ENCODE measurements around the gene CLCN1.

CLCN1 gene

DNA sequence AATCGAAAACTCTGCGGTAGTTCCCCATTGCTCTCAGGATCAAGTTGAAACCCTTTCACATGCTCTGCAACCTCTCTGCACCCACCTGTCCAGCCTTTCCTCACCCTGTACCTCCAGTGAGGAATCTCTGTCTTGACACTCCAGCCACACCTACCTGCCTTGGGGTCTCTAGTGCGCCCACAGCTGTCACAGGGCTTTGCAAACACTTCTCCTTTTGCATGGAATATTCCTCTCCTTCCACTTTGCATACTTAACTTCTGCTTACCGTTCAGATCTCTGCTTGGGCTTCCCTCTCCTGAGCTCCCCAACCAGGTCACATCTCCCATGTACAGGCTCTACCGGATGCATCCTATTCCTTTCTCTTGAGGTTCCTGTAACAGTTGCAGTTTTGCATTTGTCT is 58.6 kb downstream of the CLCN1 start:
- DNase-seq (ENCODE audit: low read depth), result no peak
- H3K4me3 ChIP-seq (ENCODE audit: control insufficient read depth, low read depth, low read length), result no peak overlapping the region
- TF ChIP-seq, protein P1, sequence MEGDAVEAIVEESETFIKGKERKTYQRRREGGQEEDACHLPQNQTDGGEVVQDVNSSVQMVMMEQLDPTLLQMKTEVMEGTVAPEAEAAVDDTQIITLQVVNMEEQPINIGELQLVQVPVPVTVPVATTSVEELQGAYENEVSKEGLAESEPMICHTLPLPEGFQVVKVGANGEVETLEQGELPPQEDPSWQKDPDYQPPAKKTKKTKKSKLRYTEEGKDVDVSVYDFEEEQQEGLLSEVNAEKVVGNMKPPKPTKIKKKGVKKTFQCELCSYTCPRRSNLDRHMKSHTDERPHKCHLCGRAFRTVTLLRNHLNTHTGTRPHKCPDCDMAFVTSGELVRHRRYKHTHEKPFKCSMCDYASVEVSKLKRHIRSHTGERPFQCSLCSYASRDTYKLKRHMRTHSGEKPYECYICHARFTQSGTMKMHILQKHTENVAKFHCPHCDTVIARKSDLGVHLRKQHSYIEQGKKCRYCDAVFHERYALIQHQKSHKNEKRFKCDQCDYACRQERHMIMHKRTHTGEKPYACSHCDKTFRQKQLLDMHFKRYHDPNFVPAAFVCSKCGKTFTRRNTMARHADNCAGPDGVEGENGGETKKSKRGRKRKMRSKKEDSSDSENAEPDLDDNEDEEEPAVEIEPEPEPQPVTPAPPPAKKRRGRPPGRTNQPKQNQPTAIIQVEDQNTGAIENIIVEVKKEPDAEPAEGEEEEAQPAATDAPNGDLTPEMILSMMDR (IDR thresholded peaks at IDR 0.05; ENCODE audit: control insufficient read depth, insufficient read depth, low read depth, low read length, missing control alignments), result no peak

GRCh38 chr7:143375298-143376034 is 59.6 kb downstream of the CLCN1 start:
- no peak overlapping the region for H3K4me3 ChIP-seq (ENCODE audit: control insufficient read depth, low read depth, low read length)
- no peak for DNase-seq (ENCODE audit: low read depth)
- TF ChIP-seq, protein P1 (IDR thresholded peaks at IDR 0.05; ENCODE audit: control insufficient read depth, insufficient read depth, low read depth, low read length, missing control alignments), result no peak

DNA sequence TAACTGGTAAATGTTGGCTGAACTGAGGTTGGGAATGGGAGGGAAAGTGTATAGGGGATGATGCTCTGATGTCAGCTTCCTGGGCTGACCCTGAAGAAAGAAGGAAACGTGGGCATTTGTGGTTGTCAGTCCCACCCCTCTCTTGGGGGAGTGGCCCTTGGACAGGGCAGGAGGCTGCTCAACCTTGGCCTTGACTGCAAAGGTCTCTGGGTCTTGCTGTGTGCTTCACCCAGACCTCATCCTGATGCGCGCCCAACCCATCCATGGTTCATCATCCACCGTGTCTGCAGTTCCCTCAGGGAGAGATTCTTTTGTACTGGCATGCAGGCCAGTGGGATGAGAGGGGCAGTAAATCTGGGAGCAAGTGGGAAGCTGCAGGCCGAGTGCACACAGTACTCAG is 60.5 kb downstream of the CLCN1 start:
- TF ChIP-seq, protein P1 (IDR thresholded peaks at IDR 0.05; ENCODE audit: control insufficient read depth, insufficient read depth, low read depth, low read length, missing control alignments), result no peak
- H3K4me3 ChIP-seq (ENCODE audit: control insufficient read depth, low read depth, low read length), result no peak overlapping the region
- no peak for DNase-seq (ENCODE audit: low read depth)

GRCh38 chr7:143379611-143380259 is 63.8 kb downstream of the CLCN1 start:
- DNase-seq (ENCODE audit: low read depth), result no peak
- TF ChIP-seq, protein P1 (IDR thresholded peaks at IDR 0.05; ENCODE audit: control insufficient read depth, insufficient read depth, low read depth, low read length, missing control alignments), result no peak
- H3K4me3 ChIP-seq (ENCODE audit: control insufficient read depth, low read depth, low read length), result peak overlapping the region; percentile 92

DNA sequence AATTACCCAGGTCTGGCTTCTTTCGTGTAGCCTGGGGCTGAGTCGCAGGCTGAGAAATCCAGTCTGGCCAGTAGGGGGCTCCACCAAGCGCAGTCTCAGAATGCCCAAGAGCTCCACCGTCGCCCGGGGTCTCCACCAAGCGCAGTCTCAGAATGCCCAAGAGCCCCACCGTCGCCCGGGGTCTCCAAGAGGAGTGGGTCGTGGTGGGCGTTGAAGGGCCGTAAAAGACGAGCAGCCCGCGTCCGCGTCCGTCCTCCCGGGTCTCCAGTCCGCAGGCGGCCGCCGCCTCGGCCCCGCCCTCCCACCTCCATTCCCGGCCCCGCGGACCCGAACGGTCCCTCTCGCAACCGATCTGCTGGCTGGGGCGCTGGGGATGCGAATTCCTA is 64.3 kb downstream of the CLCN1 start:
- TF ChIP-seq, protein P1 (IDR thresholded peaks at IDR 0.05; ENCODE audit: control insufficient read depth, insufficient read depth, low read depth, low read length, missing control alignments), result peak; percentile 85
- DNase-seq (ENCODE audit: low read depth), result peak; percentile 46
- peak overlapping the region; percentile 92 for H3K4me3 ChIP-seq (ENCODE audit: control insufficient read depth, low read depth, low read length)

- TF ChIP-seq, protein P1 (IDR thresholded peaks at IDR 0.05; ENCODE audit: control insufficient read depth, insufficient read depth, low read depth, low read length, missing control alignments), result no peak
- DNase-seq (ENCODE audit: low read depth), result peak; percentile 69
- H3K4me3 ChIP-seq (ENCODE audit: control insufficient read depth, low read depth, low read length), result peak within 1 kb of the TSS; percentile 92
These were observed 64.9 kb downstream of the CLCN1 start, which contains the start of gene ZYX for GRCh38 chr7:143380646-143381426. ZYX (plus strand) TSS chr7:143381345; CDS start chr7:143381572, 227 bp downstream.
